Measurements from ENCODE around the gene SIRT6. TPM values are rescaled to one million over a fixed set of nuclear protein-coding genes. Genes with fewer than 3 reads are reported as not detected.
A peak's percentile ranks its signal among the peaks of the same experiment; 100 is the strongest.
"Not testable (repeated sequence)": the region's sequence is repeated elsewhere in the genome, so short reads cannot be mapped to it uniquely, and the experiment has no call there.

Gene SIRT6
- total RNA-seq, 1 donor from 2014 or later: 11.8 TPM

- no peak for TF ChIP-seq CTCF (IDR thresholded peaks at IDR 0.05; ENCODE audit: insufficient read depth, low read length, severe bottlenecking)
- Histone ChIP-seq H3K36me3 (ENCODE audit: control insufficient read depth, insufficient read depth, low read length) (no peaks in the 10 kb centered on the region), H3K27me3 (ENCODE audit: control insufficient read depth, insufficient read depth, low read length) (no peaks in the 10 kb centered on the region), H3K4me3 (ENCODE audit: low read depth, low read length) (no peak overlapping the region)
- no peak for DNase-seq (ENCODE audit: low read depth)
- no peak for FAIRE-seq
Measured at GRCh38 chr19:4225885-4226284, 43.5 kb upstream of the SIRT6 start.

GRCh38 chr19:4224470-4224869 lies 42.1 kb upstream of the SIRT6 start:
- no peak for FAIRE-seq

GRCh38 chr19:4220188-4220587 lies 37.8 kb upstream of the SIRT6 start:
- TF ChIP-seq CTCF (IDR thresholded peaks at IDR 0.05; ENCODE audit: insufficient read depth, low read length, severe bottlenecking): no peak
- no peak for DNase-seq (ENCODE audit: low read depth)
- no peaks in the 10 kb centered on the region for H3K36me3 ChIP-seq (ENCODE audit: control insufficient read depth, insufficient read depth, low read length)
- FAIRE-seq: peak; percentile 32
- H3K27me3 ChIP-seq (ENCODE audit: control insufficient read depth, insufficient read depth, low read length): no peaks in the 10 kb centered on the region
- no peak overlapping the region for H3K4me3 ChIP-seq (ENCODE audit: low read depth, low read length)

More at GRCh38 chr19:4224470-4224869, 42.1 kb upstream of the SIRT6 start:
- no peak for DNase-seq (ENCODE audit: low read depth)
- no peaks in the 10 kb centered on the region for H3K36me3 ChIP-seq (ENCODE audit: control insufficient read depth, insufficient read depth, low read length)
- no peaks in the 10 kb centered on the region for H3K27me3 ChIP-seq (ENCODE audit: control insufficient read depth, insufficient read depth, low read length)
- no peak for TF ChIP-seq CTCF (IDR thresholded peaks at IDR 0.05; ENCODE audit: insufficient read depth, low read length, severe bottlenecking)
- no peak overlapping the region for H3K4me3 ChIP-seq (ENCODE audit: low read depth, low read length)

GRCh38 chr19:4218523-4218922 lies 36.2 kb upstream of the SIRT6 start:
- FAIRE-seq; H3K36me3 ChIP-seq (ENCODE audit: control insufficient read depth, insufficient read depth, low read length); H3K4me3 ChIP-seq (ENCODE audit: low read depth, low read length): not testable (repeated sequence)

GRCh38 chr19:4217429-4218264 lies 35.3 kb upstream of the SIRT6 start:
- FAIRE-seq: no peak
- Histone ChIP-seq H3K4me3 (ENCODE audit: low read depth, low read length) (no peak overlapping the region), H3K36me3 (ENCODE audit: control insufficient read depth, insufficient read depth, low read length) (no peaks in the 10 kb centered on the region), H3K27me3 (ENCODE audit: control insufficient read depth, insufficient read depth, low read length) (no peaks in the 10 kb centered on the region)
- no peak for TF ChIP-seq CTCF (IDR thresholded peaks at IDR 0.05; ENCODE audit: insufficient read depth, low read length, severe bottlenecking)
- no peak for DNase-seq (ENCODE audit: low read depth)

More at GRCh38 chr19:4218523-4218922, 36.2 kb upstream of the SIRT6 start:
- not testable (repeated sequence) for H3K27me3 ChIP-seq (ENCODE audit: control insufficient read depth, insufficient read depth, low read length); DNase-seq (ENCODE audit: low read depth)

GRCh38 chr19:4216846-4217245 lies 34.5 kb upstream of the SIRT6 start:
- TF ChIP-seq CTCF (IDR thresholded peaks at IDR 0.05; ENCODE audit: insufficient read depth, low read length, severe bottlenecking): no peak
- Histone ChIP-seq H3K36me3 (ENCODE audit: control insufficient read depth, insufficient read depth, low read length) (no peaks in the 10 kb centered on the region), H3K27me3 (ENCODE audit: control insufficient read depth, insufficient read depth, low read length) (no peaks in the 10 kb centered on the region), H3K4me3 (ENCODE audit: low read depth, low read length) (no peak overlapping the region)
- FAIRE-seq: no peak
- DNase-seq (ENCODE audit: low read depth): no peak

Measured in bronchial epithelial cell (primary cell).